Mesodermal cell (in vitro differentiated cells): ENCODE data around the gene FOXJ1.

Source experiments
- H3K27ac ChIP-seq: 2 replicates; pipeline ENCODE4 v1.7.0; 2013; ENCODE audit warnings: mild to moderate bottlenecking, low read depth, low read length, moderate library complexity; ENCODE audit not compliant: severe bottlenecking
- H3K36me3 ChIP-seq: 2 replicates; pipeline ENCODE4 v1.7.1; 2013; ENCODE audit warnings: mild to moderate bottlenecking, low read length, moderate library complexity; ENCODE audit not compliant: control insufficient read depth, insufficient read depth
- H3K4me1 ChIP-seq: one replicate; pipeline ENCODE4 v1.7.1; 2013; ENCODE audit warnings: mild to moderate bottlenecking, low read length; ENCODE audit not compliant: insufficient read depth, control insufficient read depth, poor library complexity, severe bottlenecking
- H3K4me3 ChIP-seq: 2 replicates; pipeline ENCODE4 v1.7.0; 2013; ENCODE audit warnings: low read length, control low read depth, mild to moderate bottlenecking; ENCODE audit not compliant: insufficient read depth, poor library complexity, severe bottlenecking; ENCODE audit errors: extremely low read depth
- H3K9me3 ChIP-seq: 2 replicates; pipeline ENCODE4 v1.7.1; 2013; ENCODE audit warnings: mild to moderate bottlenecking, low read length, moderate library complexity; ENCODE audit not compliant: control insufficient read depth
- WGBS, 2 experiments: methylation state at CpG; one replicate each; pipeline ENCODE4 v1.1.5; 2013; ENCODE audit warnings: missing lambda C conversion rate in 2 of 2; ENCODE audit not compliant: insufficient coverage in 2 of 2; 5-methylcytosine and 5-hydroxymethylcytosine counted together

Gene FOXJ1

GRCh38 chr17:76151896-76152454, 10.9 kb upstream of the FOXJ1 start:
- H3K27ac ChIP-seq: no peak overlapping the region
- 92 to 94% methylated on average over 3 to 6 of the region's 8 CpGs for WGBS, 2 experiments
- H3K4me1 ChIP-seq: no peaks in the 10 kb centered on the region
- no peaks in the 10 kb centered on the region for H3K36me3 ChIP-seq
- H3K4me3 ChIP-seq: no peak overlapping the region
- H3K9me3 ChIP-seq: no peaks in the 10 kb centered on the region

- no peak overlapping the region for H3K4me3 ChIP-seq
- 95% methylated on average over 16 to 21 of the region's 23 CpGs for WGBS, 2 experiments
- H3K36me3 ChIP-seq: no peaks in the 10 kb centered on the region
- no peak overlapping the region for H3K27ac ChIP-seq
- H3K9me3 ChIP-seq: no peaks in the 10 kb centered on the region
- no peaks in the 10 kb centered on the region for H3K4me1 ChIP-seq
Measured at GRCh38 chr17:76150712-76151622, 9.9 kb upstream of the FOXJ1 start.

GRCh38 chr17:76149214-76149613, 8.2 kb upstream of the FOXJ1 start:
- 92 to 95% methylated on average over 10 of the region's 10 CpGs for WGBS, 2 experiments
- Histone ChIP-seq H3K9me3 (no peaks in the 10 kb centered on the region), H3K4me1 (no peaks in the 10 kb centered on the region), H3K27ac (no peak overlapping the region), H3K36me3 (no peaks in the 10 kb centered on the region), H3K4me3 (no peak overlapping the region)

GRCh38 chr17:76148015-76148326, 6.9 kb upstream of the FOXJ1 start:
- Histone ChIP-seq H3K4me3 (no peak overlapping the region), H3K36me3 (no peaks in the 10 kb centered on the region), H3K9me3 (no peaks in the 10 kb centered on the region), H3K4me1 (no peaks in the 10 kb centered on the region), H3K27ac (no peak overlapping the region)
- WGBS, 2 experiments: 80 to 100% methylated on average over 1 of the region's 1 CpG

GRCh38 chr17:76147211-76148014, 6.4 kb upstream of the FOXJ1 start:
- H3K9me3 ChIP-seq: no peaks in the 10 kb centered on the region
- 79 to 94% methylated on average over 6 to 7 of the region's 13 CpGs for WGBS, 2 experiments
- H3K27ac ChIP-seq: no peak overlapping the region
- H3K36me3 ChIP-seq: no peaks in the 10 kb centered on the region
- peaks cover 3% of the 10 kb centered on the region for H3K4me1 ChIP-seq
- H3K4me3 ChIP-seq: no peak overlapping the region

GRCh38 chr17:76146053-76146851, 5.2 kb upstream of the FOXJ1 start:
- WGBS, 2 experiments: 94 to 95% methylated on average over 22 of the region's 22 CpGs
- Histone ChIP-seq H3K4me3 (no peak overlapping the region), H3K9me3 (no peaks in the 10 kb centered on the region), H3K4me1 (peaks cover 11% of the 10 kb centered on the region), H3K36me3 (no peaks in the 10 kb centered on the region), H3K27ac (no peak overlapping the region)

- H3K27ac ChIP-seq: no peak overlapping the region
- 72 to 73% methylated on average over 23 of the region's 25 CpGs for WGBS, 2 experiments
Measured at GRCh38 chr17:76145231-76146052, 4.4 kb upstream of the FOXJ1 start.

GRCh38 chr17:76142585-76143041, 1.6 kb upstream of the FOXJ1 start:
- no peak overlapping the region for H3K27ac ChIP-seq
- 63 to 72% methylated on average over 5 of the region's 6 CpGs for WGBS, 2 experiments
- no peak overlapping the region for H3K4me3 ChIP-seq
- H3K9me3 ChIP-seq: no peaks in the 10 kb centered on the region
- peaks cover 35% of the 10 kb centered on the region for H3K4me1 ChIP-seq
- H3K36me3 ChIP-seq: no peaks in the 10 kb centered on the region

More at GRCh38 chr17:76145231-76146052, 4.4 kb upstream of the FOXJ1 start:
- H3K4me1 ChIP-seq: peaks cover 14% of the 10 kb centered on the region
- H3K4me3 ChIP-seq: no peak overlapping the region
- no peaks in the 10 kb centered on the region for H3K36me3 ChIP-seq
- H3K9me3 ChIP-seq: no peaks in the 10 kb centered on the region

GRCh38 chr17:76142039-76142584, 1.1 kb upstream of the FOXJ1 start:
- Histone ChIP-seq H3K4me3 (no peak overlapping the region), H3K27ac (no peak overlapping the region), H3K36me3 (no peaks in the 10 kb centered on the region), H3K9me3 (no peaks in the 10 kb centered on the region), H3K4me1 (peaks cover 38% of the 10 kb centered on the region)
- WGBS, 2 experiments: 36 to 41% methylated on average over 3 to 6 of the region's 10 CpGs
